Endometrial microvascular endothelial cells (primary cell): ENCODE measurements around the gene SREBF1. TPM values are rescaled to one million over a fixed set of nuclear protein-coding genes. Genes with fewer than 3 reads are reported as not detected.

ENCODE experiments used
- in situ Hi-C: cut with HindIII; loops from 2 replicates; pipeline ENCODE4 v1.10.0; 2017; ENCODE audit warnings: low sequenced_read_pairs, low pct_unique_long_range_greater_than_20kb; ENCODE audit errors: inconsistent ontology term
- total RNA-seq: library from RNA; depleted of rRNA; stranded (reverse); fragments of >200 nt; gene quantifications from one replicate; pipeline ENCODE4 v1.2.3, GENCODE V29; 2015; ENCODE audit errors: inconsistent ontology term

SREBF1 gene
- total RNA-seq, 1 donor from 2014 or later, result 49.8 TPM

DNA sequence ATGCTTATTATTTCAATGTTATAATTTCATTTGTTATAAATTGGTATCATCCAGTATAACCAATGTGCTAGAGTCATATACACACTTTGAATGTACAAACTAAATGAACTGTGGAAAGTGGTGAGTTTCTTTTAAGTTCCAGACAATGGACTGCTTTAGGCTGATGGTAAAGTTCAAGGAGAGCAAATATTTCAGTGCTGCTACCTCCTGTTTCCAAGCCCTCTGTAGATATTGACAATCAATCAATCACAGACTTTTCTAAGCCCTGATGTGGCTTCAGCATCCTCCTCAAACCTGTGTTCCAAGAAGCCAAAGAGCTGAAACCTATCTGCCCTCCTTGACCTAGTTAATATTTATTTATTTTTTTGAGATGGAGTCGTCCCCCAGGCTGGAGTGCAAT lies 28.2 kb upstream of the SREBF1 start:
- in situ Hi-C loops, result no loop called here

- in situ Hi-C loops, result no loop called here
Measured at GRCh38 chr17:17860766-17861107, 24.0 kb upstream of the SREBF1 start.

DNA sequence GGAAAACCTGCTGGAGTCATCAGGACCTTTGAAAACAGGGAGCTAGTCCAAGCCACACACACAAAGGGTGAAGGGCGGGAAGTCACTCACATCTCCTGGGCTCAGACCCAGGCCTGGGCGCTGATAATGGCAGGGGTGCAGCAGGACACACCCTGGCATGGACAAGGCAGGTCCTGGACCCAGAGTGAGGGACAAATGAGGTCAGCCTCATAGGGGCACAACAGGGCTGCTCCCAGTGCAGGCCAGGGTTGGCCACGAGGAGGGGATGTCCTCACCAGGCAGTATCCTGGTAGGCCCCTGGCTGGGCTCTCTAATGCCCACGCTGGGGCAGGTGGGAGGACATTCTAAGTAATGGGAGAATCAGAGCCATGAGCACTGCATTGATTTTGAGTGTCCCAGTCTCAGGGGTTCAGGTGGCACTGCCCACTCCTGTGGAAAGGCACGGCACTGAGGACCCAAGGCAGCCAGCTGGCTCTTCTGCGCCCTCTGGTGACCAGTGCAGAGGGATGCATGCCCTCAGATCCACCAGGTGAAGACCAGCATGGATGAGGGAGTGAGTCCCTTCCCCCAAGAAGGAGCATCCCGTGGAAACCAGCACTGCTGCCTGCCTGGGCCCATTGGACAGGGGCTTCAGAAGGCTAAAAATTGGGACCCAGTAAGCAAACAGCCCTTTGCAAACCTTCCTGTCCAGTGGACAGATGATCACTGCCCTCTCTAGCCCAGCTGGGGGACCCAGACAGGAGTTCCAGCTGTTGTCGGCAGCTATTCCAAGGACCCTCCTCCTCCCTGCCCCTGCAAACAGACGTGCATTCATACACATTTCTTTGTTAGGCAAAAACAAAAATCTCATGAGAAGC lies 23.4 kb upstream of the SREBF1 start:
- in situ Hi-C loops, result no loop called here

- in situ Hi-C loops, result no loop called here
Measured at GRCh38 chr17:17857496-17857895, 20.7 kb upstream of the SREBF1 start.

GRCh38 chr17:17856386-17856785 lies 19.6 kb upstream of the SREBF1 start:
- in situ Hi-C loops, result no loop called here

GRCh38 chr17:17855976-17856375 lies 19.2 kb upstream of the SREBF1 start:
- in situ Hi-C loops, result no loop called here

DNA sequence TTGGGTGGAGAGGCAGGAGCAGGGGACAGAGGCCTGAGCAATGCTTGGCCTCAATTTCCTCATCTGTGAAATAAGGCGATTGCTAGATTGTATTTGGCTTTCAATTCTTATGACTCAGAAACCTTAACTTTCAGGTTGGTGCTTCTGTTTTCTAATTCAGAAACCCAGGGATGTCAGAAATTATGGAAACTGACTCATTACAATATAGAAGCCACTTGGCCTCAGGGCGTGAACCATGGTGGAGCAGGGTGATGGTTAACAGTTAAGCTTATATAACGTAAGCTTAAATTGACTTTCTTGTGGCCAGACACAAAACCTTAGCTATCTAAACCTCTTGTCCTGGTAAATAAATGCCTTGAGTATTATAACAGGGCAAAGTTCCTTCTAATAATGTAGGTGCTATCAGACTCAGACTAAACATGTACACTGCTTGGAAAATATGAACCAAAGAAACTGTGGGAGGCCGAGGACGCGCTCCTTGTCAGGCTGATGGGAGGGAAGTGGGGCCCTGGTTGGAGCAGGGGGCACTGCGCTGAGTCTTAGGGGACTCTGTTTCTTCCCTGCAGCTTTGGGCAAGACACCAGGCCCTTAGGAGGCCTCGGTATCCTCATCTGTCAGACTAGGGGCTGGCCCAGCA lies 17.1 kb upstream of the SREBF1 start:
- in situ Hi-C loops, result no loop called here

GRCh38 chr17:17852930-17853329 lies 16.1 kb upstream of the SREBF1 start:
- in situ Hi-C loops, result no loop called here

DNA sequence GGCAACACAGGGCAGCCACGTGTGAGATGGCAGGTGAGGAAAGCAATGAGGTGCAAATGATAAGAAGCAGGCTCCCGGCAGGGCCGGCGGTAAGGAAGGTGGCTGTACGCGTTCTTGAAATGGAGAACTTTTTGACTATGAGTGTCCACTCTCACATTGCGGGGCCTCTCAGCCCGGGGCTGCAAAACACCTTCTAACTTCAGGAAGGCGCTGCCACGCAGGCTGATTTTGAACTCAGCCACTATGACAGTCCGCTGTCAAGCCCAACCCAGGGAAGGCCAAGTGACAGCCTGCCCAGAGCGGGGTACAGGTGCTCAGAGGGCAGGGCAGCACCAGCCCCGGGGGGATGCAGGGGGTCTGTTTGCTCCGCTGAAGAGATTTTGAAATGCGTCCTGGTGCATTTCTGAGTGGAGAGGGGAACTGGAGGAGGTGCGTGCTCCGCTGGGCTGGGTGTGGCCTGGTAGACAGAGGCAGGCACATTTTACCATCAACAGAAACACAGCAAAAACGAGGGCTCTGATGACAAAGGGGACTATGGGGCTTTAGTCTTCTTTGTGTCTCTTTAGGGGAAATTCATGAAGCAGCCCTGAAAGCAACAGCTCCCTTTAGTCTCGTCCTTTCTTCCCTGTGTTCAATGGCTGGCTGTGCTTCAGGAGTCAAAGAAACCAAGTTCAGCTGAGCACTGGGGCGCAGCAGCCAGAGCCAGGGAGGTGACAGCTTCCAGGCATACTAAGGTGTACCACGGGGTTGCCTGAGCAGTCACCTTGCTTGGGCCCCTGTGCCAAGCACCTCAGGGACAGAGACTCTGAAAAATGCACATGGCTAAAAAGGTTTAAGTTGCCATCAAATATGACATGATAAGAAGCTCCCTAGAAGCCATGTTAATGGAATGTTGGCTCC lies 14.6 kb upstream of the SREBF1 start:
- in situ Hi-C loops, result no loop called here

GRCh38 chr17:17849845-17850373 lies 13.1 kb upstream of the SREBF1 start:
- in situ Hi-C loops, result no loop called here

GRCh38 chr17:17849147-17849820 lies 12.5 kb upstream of the SREBF1 start:
- in situ Hi-C loops, result no loop called here

- in situ Hi-C loops, result no loop called here
Measured at GRCh38 chr17:17848311-17849082, 11.7 kb upstream of the SREBF1 start.

GRCh38 chr17:17847726-17848125 lies 10.9 kb upstream of the SREBF1 start:
- in situ Hi-C loops, result no loop called here

- in situ Hi-C loops, result no loop called here
Measured at GRCh38 chr17:17847118-17847689, 10.4 kb upstream of the SREBF1 start.

DNA sequence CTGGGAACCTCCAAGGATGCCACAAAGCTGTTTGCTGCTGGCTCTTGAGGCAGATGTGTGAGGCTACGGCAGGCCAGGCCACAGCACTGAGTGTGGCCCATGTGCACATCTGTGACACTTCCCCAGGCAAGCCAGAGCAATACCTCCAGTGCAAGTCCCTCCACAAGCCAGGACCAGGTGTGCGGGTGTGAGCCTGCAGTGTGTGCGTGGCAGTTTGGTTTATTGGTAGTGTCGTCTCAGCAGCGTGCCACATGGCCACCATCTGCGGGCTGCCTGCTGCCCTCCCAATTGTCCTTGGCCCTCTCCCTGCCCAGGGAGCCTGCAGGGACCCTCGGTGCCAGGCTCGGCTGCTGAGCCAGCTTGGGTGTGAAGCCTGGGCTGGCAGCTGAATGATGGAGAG lies 9.9 kb upstream of the SREBF1 start:
- in situ Hi-C loops, result no loop called here

DNA sequence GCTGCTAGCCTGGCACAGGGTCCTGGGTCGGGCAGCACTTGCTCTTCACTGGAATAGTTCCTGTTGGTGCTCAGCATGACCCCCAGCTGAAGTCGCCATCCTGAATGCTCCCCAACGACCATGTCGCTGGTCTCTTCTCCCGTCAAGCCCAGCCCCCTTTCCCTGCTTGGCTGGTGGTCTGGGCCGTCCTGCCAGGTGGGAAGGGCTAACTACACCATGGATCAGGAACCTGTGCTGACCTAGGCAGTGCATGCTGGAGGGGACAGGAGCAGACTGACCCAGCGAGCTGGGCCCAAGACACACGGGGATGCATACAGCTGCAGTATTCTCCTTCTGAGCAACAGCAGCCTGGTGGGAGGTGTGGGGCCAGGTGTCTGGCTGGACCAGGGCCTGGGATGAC lies 9.2 kb upstream of the SREBF1 start:
- in situ Hi-C loops, result no loop called here

DNA sequence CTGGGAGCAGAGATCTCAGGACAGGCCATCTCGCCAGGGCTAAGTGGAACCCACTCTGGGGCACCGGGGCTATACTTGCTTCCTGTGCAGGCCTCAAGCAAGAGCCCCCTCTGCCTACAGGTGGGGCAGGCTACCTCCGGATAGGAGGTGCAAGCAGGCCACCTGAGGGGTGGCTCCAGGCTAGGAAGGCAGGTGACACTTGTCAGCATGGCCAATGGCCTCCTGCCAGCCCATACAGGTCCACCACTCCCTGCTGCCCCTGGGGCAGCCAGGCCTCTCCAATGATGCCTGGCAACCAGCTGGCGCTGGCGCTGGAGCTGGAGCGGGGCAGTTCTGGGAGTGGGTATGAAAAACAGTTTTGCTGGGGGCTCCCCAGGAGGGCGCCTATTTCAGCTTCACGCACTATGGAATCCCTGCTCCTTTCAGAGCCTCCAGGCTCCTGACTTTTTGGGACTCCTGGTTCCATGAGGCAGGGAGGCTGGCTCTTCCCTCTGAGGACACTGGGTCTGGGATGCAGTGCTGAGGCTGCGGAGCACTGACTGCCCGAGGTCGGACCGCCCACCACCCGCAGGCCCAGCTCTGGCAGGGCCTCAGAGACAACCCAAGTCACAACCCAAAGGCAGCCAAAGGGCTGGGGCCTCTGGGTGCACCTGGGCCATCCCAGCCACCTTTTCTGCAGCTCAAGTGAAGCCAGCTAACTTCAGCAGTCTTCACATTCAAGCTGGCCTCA lies 8.4 kb upstream of the SREBF1 start:
- in situ Hi-C loops, result no loop called here
